ENCODE measurements around the gene TMF1. TPM values are rescaled to one million over a fixed set of nuclear protein-coding genes. Genes with fewer than 3 reads are reported as not detected.

TMF1 gene
- total RNA-seq, 4 donors from 2014 or later: 36.8 to 49.5 (median 47.1) TPM

DNA sequence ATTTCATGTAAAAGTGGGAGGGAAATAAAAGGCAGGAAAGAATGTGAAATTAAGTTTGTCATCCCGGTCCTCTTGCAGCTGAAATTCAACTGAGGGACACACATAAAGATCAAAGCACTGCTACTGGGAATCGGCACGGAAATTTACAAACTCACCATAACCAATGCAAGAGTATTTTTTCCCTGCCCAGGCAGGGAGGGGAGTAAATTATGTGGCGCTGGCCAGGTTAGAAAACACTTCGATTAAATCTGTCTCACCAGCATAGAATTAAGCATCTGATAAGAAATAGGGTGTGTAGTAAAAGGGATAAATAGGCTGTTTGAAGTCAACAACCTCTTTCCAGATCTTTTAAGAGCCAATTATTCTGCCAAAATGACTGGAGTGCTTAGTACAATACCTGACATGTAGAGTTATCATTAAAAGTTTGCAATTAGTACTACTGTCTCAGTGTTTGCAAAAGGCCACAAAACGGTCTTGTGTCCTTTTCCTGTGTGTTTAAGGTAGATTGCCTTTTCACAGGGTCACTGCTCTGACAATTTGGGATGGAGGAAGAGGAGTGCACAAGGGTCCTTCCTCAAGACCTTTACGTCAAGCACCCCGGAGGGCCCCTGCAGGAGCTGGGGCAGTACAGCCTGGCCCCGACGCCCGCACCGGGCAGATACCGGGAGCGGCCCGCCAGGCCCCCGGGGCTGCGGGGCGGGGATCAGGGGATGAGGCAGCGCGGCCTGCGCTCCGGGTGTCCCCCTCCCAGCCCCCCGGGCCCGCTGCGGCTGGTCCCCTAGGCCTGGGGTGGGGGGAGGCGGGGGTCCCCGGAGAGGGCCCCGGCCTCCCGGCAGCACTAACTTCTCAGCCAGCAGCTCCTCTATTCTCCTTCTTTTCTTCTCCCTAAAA lies 27.4 kb upstream of the TMF1 start:
- TF ChIP-seq, protein P1, sequence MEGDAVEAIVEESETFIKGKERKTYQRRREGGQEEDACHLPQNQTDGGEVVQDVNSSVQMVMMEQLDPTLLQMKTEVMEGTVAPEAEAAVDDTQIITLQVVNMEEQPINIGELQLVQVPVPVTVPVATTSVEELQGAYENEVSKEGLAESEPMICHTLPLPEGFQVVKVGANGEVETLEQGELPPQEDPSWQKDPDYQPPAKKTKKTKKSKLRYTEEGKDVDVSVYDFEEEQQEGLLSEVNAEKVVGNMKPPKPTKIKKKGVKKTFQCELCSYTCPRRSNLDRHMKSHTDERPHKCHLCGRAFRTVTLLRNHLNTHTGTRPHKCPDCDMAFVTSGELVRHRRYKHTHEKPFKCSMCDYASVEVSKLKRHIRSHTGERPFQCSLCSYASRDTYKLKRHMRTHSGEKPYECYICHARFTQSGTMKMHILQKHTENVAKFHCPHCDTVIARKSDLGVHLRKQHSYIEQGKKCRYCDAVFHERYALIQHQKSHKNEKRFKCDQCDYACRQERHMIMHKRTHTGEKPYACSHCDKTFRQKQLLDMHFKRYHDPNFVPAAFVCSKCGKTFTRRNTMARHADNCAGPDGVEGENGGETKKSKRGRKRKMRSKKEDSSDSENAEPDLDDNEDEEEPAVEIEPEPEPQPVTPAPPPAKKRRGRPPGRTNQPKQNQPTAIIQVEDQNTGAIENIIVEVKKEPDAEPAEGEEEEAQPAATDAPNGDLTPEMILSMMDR (IDR thresholded peaks at IDR 0.05): no peak
- TF ChIP-seq POLR2A (IDR thresholded peaks at IDR 0.05): no peak
- DNase-seq: peak in 1 of 3 donors; percentile 63
- no peaks in the 10 kb centered on the region for H3K9me3 ChIP-seq
- H3K4me1 ChIP-seq: peaks cover 0 to 60% (median 19%) of the 10 kb centered on the region in 4 donors
- no peaks in the 10 kb centered on the region for H3K27me3 ChIP-seq
- H3K27ac ChIP-seq: peak overlapping the region; percentile 84 to 91 (median 88)
- H3K4me3 ChIP-seq: peak overlapping the region; percentile 79 to 91 (median 86)
- peaks cover 0 to 12% (median 0%) of the 10 kb centered on the region in 3 donors for H3K36me3 ChIP-seq

DNA sequence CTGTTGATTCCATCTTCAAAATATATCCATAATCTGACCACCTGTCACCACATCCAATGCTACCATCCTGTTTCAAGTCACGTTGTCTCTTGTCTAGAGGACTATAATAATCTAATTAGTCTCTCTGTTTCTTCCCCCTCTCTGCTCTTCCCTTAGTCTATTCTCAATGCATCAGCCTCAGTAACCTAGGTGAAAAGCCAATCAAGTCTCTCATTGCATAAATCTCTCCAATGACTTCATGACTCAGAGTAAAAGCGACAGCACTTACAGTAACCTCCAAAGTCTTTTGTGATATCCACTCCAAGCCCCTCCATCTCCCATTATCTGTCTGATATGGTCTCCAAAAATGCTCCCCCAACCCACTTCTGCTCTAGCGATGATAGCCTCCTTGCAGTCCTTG lies 20.8 kb upstream of the TMF1 start:
- Histone ChIP-seq H3K4me3 (no peak overlapping the region), H3K36me3 (peaks cover 0 to 47% (median 0%) of the 10 kb centered on the region in 3 donors), H3K27me3 (no peaks in the 10 kb centered on the region), H3K27ac (no peak overlapping the region), H3K4me1 (peaks cover 0 to 3% (median 0%) of the 10 kb centered on the region in 4 donors), H3K9me3 (no peaks in the 10 kb centered on the region)
- no peak for DNase-seq
- TF ChIP-seq, protein P1 (IDR thresholded peaks at IDR 0.05): no peak
- TF ChIP-seq POLR2A (IDR thresholded peaks at IDR 0.05): no peak

DNA sequence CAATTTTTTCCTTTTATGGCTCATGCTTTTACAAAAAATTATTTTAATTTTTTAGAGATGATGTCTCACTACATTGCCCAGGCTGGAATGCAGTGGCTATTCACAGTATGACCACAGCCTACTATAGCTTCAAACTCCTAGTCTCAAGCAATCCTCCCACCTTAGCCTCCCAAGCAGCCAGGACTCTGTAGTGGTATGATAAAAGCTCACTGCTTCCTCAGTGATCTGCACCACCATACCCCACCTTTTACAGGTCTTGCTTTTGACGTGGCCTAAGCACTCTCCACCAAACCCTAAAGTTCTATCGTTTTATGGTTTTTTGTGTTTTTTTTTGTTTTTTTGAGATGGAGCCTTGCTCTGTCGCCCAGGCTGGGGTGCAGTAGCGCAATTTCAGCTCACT lies 14.0 kb upstream of the TMF1 start:
- no peak overlapping the region for H3K27ac ChIP-seq
- TF ChIP-seq POLR2A (IDR thresholded peaks at IDR 0.05): no peak
- TF ChIP-seq, protein P1 (IDR thresholded peaks at IDR 0.05): no peak
- DNase-seq: no peak
- peaks cover 0 to 35% (median 0%) of the 10 kb centered on the region in 3 donors for H3K36me3 ChIP-seq
- H3K9me3 ChIP-seq: no peaks in the 10 kb centered on the region
- H3K4me1 ChIP-seq: peaks cover 0 to 4% (median 0%) of the 10 kb centered on the region in 4 donors
- H3K4me3 ChIP-seq: no peak overlapping the region
- H3K27me3 ChIP-seq: no peaks in the 10 kb centered on the region

DNA sequence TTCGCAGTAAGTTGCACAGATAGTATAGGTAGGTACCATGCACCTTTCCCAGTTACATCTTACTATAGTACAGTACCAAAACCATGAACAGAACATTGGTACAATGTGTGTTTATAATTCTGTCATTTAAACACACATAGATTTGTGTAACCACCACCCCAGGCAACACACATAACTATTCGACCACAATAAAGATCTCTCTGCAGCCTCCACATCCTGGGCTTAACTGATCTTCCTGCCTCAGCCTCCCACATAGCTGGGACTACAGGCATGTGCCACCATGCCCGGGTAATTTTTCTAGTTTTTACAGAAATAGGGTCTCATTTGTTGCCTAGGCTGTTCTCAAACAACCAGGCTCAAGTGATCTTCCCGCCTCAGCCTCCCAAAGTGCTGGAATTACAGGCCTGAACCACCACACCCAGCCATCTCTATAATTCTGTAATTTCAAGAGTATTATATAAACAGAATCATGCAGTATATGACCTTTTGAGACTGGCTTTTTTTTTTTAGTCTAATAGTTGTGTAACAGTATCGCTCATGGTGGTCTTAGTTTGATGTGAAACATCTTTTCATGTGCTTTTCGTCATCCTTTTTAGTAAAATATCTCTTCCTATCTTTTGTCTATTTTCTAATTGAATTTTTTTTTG lies 13.3 kb upstream of the TMF1 start:
- no peak for TF ChIP-seq POLR2A (IDR thresholded peaks at IDR 0.05)
- H3K9me3 ChIP-seq: no peaks in the 10 kb centered on the region
- H3K27ac ChIP-seq: no peak overlapping the region
- H3K4me1 ChIP-seq: peaks cover 0 to 4% (median 0%) of the 10 kb centered on the region in 4 donors
- H3K4me3 ChIP-seq: no peak overlapping the region
- peaks cover 0 to 35% (median 0%) of the 10 kb centered on the region in 3 donors for H3K36me3 ChIP-seq
- no peaks in the 10 kb centered on the region for H3K27me3 ChIP-seq
- no peak for DNase-seq

DNA sequence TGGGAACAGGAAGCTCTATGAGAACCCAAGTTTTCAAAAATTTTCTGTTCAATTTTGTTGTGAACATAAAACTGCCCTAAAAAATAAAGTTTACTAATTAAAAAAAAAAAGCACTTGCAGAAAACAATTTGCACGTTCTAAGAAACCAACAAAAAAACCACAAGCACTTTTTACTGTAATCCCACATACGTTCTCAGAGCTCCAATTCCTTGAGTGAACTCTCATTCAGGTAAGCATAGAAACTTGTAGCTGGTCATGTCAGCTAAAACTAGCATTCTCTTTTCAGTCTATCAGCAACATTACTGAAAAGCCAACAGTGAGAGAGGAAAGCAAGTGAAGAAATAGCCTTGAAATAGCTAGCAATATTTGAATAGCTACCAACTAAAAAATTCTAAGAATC lies 11.5 kb upstream of the TMF1 start:
- DNase-seq: no peak
- H3K9me3 ChIP-seq: no peaks in the 10 kb centered on the region
- H3K4me3 ChIP-seq: no peak overlapping the region
- no peak overlapping the region for H3K27ac ChIP-seq
- peaks cover 0 to 4% (median 0%) of the 10 kb centered on the region in 4 donors for H3K4me1 ChIP-seq
- H3K36me3 ChIP-seq: peaks cover 0 to 37% (median 0%) of the 10 kb centered on the region in 3 donors
- no peaks in the 10 kb centered on the region for H3K27me3 ChIP-seq
- no peak for TF ChIP-seq POLR2A (IDR thresholded peaks at IDR 0.05)
- TF ChIP-seq, protein P1 (IDR thresholded peaks at IDR 0.05): no peak

DNA sequence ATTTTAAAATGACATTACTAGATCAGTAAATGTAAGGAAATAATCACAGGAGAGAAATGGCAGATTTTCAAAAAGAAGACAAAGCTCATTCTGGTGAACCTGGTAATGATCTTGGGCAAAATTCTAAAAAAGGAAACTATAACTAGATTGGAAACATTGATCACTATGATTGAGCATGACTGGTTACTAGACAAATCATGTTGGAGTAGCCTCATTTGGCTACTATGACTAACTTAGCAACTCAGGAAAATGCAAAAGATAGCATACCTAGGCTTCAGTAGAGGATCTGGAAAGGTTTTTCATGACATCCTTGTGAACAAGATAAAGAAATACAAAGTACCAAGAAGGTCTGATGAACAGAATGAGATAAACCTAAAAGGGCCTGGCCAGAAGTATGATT lies 7.6 kb upstream of the TMF1 start:
- H3K4me3 ChIP-seq: no peak overlapping the region
- peak overlapping the region in 2 of 4 donors; percentile 61 to 65 for H3K27ac ChIP-seq
- TF ChIP-seq, protein P1 (IDR thresholded peaks at IDR 0.05): no peak
- no peak for TF ChIP-seq POLR2A (IDR thresholded peaks at IDR 0.05)
- H3K27me3 ChIP-seq: no peaks in the 10 kb centered on the region
- H3K4me1 ChIP-seq: peaks cover 0 to 2% (median 0%) of the 10 kb centered on the region in 4 donors
- DNase-seq: no peak
- H3K36me3 ChIP-seq: peaks cover 0 to 60% (median 0%) of the 10 kb centered on the region in 3 donors
- H3K9me3 ChIP-seq: no peaks in the 10 kb centered on the region

Data from Peyer's patch (tissue), 4 donors.